Lower lobe of right lung (tissue), 2 donors: Measurements from ENCODE around the gene PDE6H. TPM values are rescaled to one million over a fixed set of nuclear protein-coding genes. Genes with fewer than 3 reads are reported as not detected.
A peak's percentile ranks its signal among the peaks of the same experiment; 100 is the strongest.

Experiments used
- ATAC-seq, 2 donors: fragments of 200-7000 bp; cut with Tn5 transposase; one replicate each; pipeline ENCODE4 v1.9.1; 2020 to 2022; ENCODE audit warnings: mild to moderate bottlenecking in 2 of 2, moderate library complexity in 2 of 2
- DNase-seq: peaks from one replicate; pipeline ENCODE4 v3.0.0-alpha.2; 2020
- H3K27ac ChIP-seq: fragments of 200-600 bp; one replicate; pipeline ENCODE4 v1.8.0; 2022
- H3K27me3 ChIP-seq: fragments of 200-600 bp; one replicate; pipeline ENCODE4 v1.8.0; 2022; ENCODE audit warnings: low read depth
- H3K36me3 ChIP-seq: fragments of 200-600 bp; one replicate; pipeline ENCODE4 v1.8.0; 2022; ENCODE audit warnings: mild to moderate bottlenecking
- H3K4me1 ChIP-seq: fragments of 200-600 bp; one replicate; pipeline ENCODE4 v1.8.0; 2022
- H3K4me3 ChIP-seq: fragments of 200-600 bp; one replicate; pipeline ENCODE4 v1.8.0; 2022; ENCODE audit warnings: mild to moderate bottlenecking
- H3K9me3 ChIP-seq: fragments of 200-600 bp; one replicate; pipeline ENCODE4 v1.8.0; 2022
- CTCF ChIP-seq: fragments of 200-600 bp; IDR thresholded peaks from one replicate; pipeline ENCODE4 v1.8.0; 2022; ENCODE audit warnings: antibody characterized with exemption, mild to moderate bottlenecking
- intact Hi-C: fragments of 100-400 bp; cut with DNase I; formaldehyde crosslinking; loops from one replicate; pipeline ENCODE4 v1.11.0; 2022
- total RNA-seq: library from RNA; stranded (reverse); fragmentation: NEBNext Ultra II Directional; extraction: Animal tissue kit (Norgen Biotek cat#: 25700); gene quantifications from one replicate; pipeline ENCODE4 v1.2.1, GENCODE V29; 2021
- donor health status: DM: no; HTN: yes; CAD: no; lungs with severe emphysema.

Gene PDE6H
- total RNA-seq, 1 donor from 2014 or later, result 0.53 TPM

- no peak for TF ChIP-seq CTCF
- ATAC-seq (peak in 1 of 2 donors; percentile 24), DNase-seq (no peak)
- intact Hi-C loops, result no loop called here
- peaks cover 100% of the 10 kb centered on the region for H3K4me1 ChIP-seq
- H3K27me3 ChIP-seq, result no peaks in the 10 kb centered on the region
- no peak overlapping the region for H3K4me3 ChIP-seq
- peak overlapping the region; percentile 75 for H3K27ac ChIP-seq
- H3K36me3 ChIP-seq, result peaks cover 41% of the 10 kb centered on the region
- no peaks in the 10 kb centered on the region for H3K9me3 ChIP-seq
These were observed 21.7 kb upstream of the PDE6H start for GRCh38 chr12:14950982-14951746.

GRCh38 chr12:14951851-14952250, 21.0 kb upstream of the PDE6H start:
- intact Hi-C loops, result no loop called here
- no peak for TF ChIP-seq CTCF
- peak overlapping the region; percentile 75 for H3K27ac ChIP-seq
- H3K36me3 ChIP-seq, result peaks cover 34% of the 10 kb centered on the region
- ATAC-seq, result no peak
- peaks cover 100% of the 10 kb centered on the region for H3K4me1 ChIP-seq
- H3K9me3 ChIP-seq, result no peaks in the 10 kb centered on the region
- H3K4me3 ChIP-seq, result no peak overlapping the region
- H3K27me3 ChIP-seq, result no peaks in the 10 kb centered on the region
- DNase-seq, result no peak

- intact Hi-C loops, result no loop called here
- Histone ChIP-seq H3K9me3 (no peaks in the 10 kb centered on the region), H3K27me3 (no peaks in the 10 kb centered on the region), H3K4me3 (no peak overlapping the region), H3K36me3 (peaks cover 28% of the 10 kb centered on the region), H3K4me1 (peaks cover 100% of the 10 kb centered on the region), H3K27ac (peak overlapping the region; percentile 75)
- no peak for DNase-seq
- no peak for TF ChIP-seq CTCF
- peak; percentile 94 to 95 for ATAC-seq
These were observed 20.4 kb upstream of the PDE6H start for GRCh38 chr12:14952299-14952921.

- no peak overlapping the region for H3K4me3 ChIP-seq
- ATAC-seq (no peak), DNase-seq (no peak)
- intact Hi-C loops, result no loop called here
- H3K9me3 ChIP-seq, result no peaks in the 10 kb centered on the region
- H3K27ac ChIP-seq, result peak overlapping the region; percentile 19
- peaks cover 16% of the 10 kb centered on the region for H3K36me3 ChIP-seq
- no peaks in the 10 kb centered on the region for H3K27me3 ChIP-seq
- peaks cover 100% of the 10 kb centered on the region for H3K4me1 ChIP-seq
- TF ChIP-seq CTCF, result no peak
These were observed 19.1 kb upstream of the PDE6H start for GRCh38 chr12:14953752-14954151.

- intact Hi-C loops, result no loop called here
- TF ChIP-seq CTCF, result no peak
- Histone ChIP-seq H3K4me3 (no peak overlapping the region), H3K27ac (peak overlapping the region; percentile 19), H3K4me1 (peaks cover 100% of the 10 kb centered on the region), H3K9me3 (no peaks in the 10 kb centered on the region), H3K27me3 (no peaks in the 10 kb centered on the region), H3K36me3 (peaks cover 12% of the 10 kb centered on the region)
- ATAC-seq (no peak), DNase-seq (no peak)
These were observed 18.6 kb upstream of the PDE6H start for GRCh38 chr12:14954269-14954668.
